ENCODE data around the gene FUBP3.

DNA sequence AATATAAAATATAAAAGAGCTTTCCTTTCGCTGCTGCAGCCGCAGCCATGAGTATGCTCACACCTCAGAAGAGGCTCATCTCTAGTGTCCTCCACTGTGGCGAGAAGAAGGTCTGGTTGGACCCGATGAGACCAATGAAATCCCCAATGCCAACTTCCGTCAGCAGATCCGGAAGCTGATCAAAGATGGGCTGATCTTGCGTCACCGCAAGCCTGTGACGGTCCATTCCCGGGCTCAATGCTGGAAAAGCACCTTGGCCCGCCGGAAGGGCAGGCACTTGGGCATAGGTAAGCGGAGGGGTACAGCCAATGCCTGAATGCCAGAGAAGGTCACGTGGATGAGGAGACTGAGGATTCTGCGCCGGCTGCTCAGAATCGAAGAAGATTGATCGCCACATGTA lies 72.4 kb downstream of the FUBP3 start:
- TF ChIP-seq, protein P1, sequence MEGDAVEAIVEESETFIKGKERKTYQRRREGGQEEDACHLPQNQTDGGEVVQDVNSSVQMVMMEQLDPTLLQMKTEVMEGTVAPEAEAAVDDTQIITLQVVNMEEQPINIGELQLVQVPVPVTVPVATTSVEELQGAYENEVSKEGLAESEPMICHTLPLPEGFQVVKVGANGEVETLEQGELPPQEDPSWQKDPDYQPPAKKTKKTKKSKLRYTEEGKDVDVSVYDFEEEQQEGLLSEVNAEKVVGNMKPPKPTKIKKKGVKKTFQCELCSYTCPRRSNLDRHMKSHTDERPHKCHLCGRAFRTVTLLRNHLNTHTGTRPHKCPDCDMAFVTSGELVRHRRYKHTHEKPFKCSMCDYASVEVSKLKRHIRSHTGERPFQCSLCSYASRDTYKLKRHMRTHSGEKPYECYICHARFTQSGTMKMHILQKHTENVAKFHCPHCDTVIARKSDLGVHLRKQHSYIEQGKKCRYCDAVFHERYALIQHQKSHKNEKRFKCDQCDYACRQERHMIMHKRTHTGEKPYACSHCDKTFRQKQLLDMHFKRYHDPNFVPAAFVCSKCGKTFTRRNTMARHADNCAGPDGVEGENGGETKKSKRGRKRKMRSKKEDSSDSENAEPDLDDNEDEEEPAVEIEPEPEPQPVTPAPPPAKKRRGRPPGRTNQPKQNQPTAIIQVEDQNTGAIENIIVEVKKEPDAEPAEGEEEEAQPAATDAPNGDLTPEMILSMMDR (IDR thresholded peaks at IDR 0.05) = no peak
- TF ChIP-seq POLR2AphosphoS5 (IDR thresholded peaks at IDR 0.05) (no peak), POLR2A (IDR thresholded peaks at IDR 0.05) (no peak), EP300 (IDR thresholded peaks at IDR 0.05) (no peak)

All from stomach (tissue), 4 donors.